AG08396 (cell line): ENCODE measurements around the gene TMEM43.

ENCODE experiments used
- DNase-seq: peaks from one replicate; pipeline ENCODE4 v3.0.0; 2012; ENCODE audit warnings: low spot score, mixed read lengths

Gene TMEM43

DNA sequence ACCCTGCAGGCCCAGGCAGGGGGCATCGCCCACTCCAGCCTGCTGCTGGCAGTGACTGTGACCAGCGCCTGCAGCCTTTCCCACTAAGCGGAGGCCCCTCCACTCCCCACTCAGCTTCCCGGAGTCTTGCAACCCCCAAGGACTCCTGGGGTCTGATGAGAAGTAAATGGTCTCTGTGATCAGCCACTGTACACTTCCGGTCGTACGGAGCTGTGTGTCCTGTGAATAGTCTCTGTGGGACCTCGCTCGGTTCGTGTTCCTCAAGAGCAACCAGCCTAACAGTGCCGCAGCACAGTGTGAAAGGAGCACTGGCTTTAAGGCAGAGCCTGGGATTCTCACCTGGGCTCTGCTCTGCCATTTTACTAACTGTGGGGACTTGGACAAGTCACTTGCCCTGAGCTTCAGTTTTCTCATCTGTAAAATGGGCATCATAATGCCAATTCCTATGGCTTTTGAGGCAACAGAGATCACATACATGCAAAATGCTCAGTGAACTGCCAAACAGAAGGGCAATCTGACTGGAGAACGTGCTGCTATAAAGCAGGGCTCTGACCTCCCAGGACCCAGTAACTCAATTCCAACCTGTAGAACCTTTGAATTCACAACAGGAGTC, 26.7 kb downstream of the TMEM43 start:
- DNase-seq, result no peak

DNA sequence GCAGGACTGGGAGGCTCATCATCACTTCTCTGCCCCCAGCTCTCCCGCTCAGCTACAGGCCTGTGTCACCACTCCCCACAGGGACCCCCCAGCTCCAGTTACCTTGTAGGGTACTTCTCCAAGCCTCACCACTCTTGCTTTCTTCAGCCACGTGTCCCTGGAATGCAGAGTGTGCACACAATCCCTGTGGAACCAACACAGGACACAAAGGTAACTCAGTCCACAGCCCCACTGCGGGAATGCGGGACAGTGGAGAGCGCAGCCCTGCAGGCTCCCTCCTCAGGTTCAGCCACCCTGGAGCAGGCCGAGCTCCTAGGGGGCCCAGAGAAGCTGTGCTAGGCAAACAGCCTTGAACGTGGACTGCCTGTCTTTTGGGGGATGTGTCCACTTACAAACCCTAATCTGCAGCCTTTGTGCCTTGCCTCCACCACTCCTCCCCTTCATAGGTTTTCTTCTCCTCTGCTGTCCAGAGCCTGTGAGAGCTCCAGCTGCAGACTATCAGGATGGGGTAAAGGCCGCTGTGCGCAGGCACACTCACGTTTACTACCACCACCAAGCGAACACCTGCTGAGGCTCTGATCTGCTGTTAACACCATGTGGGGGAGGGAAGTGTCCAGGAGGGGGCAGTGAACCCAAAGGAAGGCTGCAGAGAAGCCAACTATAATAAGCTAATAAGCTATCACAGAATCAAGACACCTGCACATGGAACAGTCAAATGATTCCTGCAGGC, 27.5 kb downstream of the TMEM43 start:
- DNase-seq, result no peak

DNA sequence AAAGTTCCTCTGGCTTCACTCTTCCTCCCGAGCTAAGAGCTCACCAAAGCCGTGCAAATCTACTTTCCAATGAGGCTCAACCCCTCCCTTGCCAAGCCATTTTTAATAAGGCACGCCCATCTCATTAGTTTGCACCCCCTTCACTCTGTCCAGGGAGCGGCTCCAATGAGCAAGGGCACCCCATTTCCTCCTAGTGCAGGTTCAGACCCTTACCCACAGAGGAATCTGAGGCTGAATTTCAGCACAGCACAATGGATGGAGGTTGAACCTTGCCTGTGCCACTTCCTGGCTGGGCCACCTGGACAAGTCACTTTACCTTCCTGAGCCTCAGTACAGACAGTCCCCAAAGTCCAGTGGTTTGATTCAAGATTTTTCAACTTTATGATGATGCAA, 28.1 kb downstream of the TMEM43 start:
- no peak for DNase-seq

DNA sequence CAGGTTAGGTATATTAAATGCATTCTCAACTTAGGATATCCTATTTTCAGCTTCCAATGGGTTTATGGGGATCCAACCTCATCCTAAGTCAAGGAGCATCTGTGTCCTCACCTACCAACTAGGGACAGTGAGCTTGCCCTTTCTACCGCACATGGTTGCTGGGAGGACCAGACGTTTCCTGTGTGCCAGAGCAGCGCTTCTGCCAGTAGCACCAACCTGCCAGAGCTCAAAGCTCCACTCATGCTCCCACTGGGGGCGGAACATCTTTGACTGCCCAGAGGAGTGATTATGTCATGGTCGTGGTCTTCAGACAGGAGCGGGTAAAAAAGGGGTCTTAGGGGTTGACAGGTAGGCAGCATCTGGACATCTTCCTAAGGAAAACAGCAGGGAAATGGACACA, 28.8 kb downstream of the TMEM43 start:
- DNase-seq, result no peak

DNA sequence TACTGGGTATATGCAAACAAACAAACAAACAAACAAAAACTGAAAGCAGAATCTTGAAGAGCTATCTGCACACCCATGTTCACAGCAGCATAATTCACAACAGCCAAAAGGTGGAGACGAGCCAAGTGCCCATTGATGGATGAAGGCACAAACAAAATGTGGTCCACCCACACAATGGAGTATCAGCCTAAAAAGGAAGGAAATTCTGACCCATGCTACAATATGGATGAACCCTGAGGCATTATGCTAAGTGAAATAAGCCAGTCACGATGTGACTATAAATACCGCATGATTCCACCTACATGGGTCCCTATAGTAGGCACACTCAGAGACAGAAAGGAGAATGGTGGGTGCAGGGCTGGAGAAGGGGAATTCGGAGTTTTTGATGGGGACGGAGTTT, 29.4 kb downstream of the TMEM43 start:
- DNase-seq, result no peak

DNA sequence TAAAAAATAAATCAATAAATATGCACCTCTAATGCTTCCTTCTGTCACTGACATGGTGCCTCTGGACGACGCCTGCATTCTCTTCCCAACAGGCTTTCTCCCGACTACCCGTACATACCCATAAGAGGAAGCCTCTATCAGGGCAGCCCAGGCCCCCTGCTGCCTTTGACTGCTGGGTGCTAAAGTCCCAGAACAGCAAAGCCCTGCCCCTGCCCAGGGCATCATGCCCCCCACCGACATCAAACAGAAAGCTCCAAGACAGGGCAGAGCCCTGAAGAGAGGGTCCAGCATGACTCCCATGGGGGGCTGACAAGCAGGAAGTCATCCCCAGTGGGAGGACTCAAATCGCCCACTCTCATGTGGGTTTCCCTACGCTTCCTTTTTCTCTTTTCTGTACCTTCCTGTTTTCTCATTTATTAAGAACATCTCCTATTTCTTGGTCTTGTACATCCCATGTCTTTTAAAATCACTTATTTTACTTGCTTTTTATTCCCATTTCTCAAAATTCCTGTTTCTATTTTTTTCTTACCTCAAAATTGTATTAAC, 30.1 kb downstream of the TMEM43 start:
- no peak for DNase-seq

DNA sequence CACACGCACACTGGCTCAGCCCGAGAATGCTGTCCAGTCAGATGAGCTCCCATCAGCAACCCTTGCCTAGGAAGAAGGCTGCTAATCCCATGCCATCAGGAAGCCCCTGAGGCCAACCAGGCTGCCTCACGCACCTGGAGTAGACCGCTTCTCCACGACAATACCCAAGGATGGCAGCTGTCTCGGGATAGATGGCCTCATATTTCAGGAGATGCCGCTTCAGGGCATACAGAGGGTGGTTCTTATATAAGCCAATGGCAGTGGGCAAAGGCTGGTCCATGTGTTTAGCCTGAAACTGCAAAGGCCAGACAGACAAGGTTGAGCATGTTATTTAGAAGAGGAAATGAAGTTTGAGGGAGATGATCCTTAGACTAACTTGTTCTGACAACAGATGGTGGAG, 31.3 kb downstream of the TMEM43 start:
- no peak for DNase-seq

DNA sequence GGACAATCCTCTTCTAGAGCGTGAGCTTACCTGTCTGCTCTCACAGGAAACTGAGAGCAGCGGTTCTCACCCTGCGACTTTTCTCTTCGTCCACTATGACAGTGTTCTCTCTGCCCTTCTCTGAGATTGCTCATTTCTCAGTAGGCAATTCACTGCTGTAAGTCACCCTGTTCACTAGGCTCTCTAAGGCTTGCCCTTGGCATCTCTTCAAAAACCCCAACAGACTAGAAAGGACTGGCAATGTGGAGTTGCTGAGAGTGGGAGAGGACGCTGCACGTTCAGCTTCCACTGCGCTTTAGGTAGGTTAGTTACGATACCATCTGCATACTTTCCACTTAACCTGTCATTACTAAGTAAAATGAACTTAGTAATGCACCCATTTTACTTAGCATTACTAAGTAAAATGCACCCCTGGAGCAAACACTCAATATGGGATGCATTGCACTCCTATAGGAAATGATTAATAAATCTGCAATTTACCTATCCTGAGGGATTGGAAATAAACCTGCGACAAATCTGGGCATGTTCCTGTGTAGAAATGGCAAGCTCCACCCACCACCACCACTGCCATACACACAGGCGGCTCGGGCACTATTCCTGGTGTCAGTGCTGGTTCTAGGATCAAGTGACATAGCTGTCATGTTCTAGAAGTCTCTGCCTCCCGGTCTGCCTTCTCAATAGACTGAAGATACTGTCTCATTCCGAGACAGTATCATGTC, 32.1 kb downstream of the TMEM43 start:
- no peak for DNase-seq

DNA sequence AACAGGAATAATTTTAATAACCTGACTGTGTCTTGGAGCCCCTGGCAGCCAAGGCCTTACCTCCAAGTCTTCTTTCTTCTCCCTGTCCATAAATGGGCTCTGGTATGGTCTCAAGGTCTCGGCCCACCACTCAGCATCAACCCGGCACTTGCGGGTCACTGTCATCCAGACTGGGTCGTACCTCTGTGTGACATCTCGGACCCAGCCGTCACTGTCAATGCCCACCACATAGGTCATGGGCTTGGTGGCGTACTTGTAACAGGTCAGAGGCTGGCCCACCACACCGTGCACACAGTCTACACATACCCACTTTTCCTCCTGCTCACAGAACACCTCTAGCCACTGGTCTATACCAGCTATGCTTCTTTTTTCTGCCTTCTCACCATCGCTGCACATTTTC, 33.1 kb downstream of the TMEM43 start:
- DNase-seq, result no peak

DNA sequence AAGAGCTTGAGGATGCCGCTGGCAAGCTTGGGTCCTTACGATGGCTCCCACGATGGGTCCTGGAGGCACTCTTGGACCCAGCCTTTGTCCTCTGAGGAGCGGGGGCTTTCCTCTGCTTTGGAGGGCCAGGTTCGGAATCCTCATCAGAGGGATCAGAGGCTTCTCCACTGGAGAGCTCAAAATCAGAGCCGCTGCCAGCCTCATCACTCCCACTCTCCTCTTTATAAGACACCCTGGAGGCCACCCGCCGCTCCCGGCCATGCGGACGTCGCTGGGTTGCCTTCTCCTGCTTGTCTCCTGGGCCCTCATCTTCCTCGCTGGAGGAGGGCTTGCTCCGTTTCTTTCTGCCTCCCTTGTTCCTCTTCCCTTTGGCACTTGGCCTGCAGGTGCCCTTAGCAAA, 33.5 kb downstream of the TMEM43 start:
- no peak for DNase-seq

DNA sequence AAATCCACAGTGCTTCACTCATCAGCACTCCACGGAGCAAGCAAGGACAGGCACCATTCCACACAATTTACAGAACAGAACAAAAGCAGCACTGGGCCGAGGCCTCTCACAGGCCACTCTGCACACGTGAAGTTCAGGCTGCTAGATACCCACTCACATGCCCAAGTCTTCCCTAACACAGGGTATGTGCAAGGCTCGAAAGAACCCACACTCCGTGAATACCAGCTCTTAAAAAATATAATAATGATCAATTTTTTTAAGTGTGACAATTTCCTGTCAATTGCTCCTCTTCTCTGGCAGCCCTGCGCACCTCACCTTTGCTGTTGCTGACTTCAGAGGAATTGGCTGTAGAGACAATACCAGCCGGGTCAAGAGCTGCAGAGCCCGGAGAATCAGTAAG, 34.6 kb downstream of the TMEM43 start:
- DNase-seq, result no peak

DNA sequence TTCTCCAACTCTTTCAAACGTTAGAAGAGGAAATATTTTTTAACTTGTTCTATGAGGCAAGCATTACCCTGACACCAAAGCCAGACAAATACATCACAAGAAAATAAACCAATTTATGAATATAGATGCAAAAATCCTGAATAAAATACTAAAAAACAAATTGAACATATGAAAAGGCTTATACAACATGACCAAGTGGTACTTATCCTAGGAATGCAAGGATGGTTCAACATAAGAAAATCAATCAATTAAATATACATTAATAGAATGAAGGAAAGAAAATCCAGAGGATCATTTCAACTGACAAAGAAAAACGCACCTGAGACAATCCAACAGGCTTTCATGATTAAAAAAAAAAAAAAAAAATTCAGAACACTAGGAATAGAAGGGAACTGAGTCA, 36.4 kb downstream of the TMEM43 start:
- no peak for DNase-seq

DNA sequence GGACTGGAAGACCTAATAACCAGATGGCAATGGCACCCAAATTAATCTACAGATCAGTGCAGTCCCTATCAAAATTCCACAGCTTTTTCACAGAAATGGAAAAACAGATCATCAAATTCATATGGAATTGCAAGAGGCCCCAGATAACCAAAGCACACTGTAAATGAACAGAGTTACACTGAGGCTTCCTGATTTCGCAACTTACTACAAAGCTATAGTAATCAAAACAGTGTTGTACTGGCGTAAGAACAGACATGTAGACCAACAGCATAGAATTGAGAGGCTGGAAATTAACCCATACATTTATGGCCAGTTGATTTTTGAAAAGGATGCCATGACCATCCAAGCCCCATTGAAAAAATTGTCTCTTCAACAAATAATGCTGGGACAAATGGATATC, 37.3 kb downstream of the TMEM43 start:
- no peak for DNase-seq

DNA sequence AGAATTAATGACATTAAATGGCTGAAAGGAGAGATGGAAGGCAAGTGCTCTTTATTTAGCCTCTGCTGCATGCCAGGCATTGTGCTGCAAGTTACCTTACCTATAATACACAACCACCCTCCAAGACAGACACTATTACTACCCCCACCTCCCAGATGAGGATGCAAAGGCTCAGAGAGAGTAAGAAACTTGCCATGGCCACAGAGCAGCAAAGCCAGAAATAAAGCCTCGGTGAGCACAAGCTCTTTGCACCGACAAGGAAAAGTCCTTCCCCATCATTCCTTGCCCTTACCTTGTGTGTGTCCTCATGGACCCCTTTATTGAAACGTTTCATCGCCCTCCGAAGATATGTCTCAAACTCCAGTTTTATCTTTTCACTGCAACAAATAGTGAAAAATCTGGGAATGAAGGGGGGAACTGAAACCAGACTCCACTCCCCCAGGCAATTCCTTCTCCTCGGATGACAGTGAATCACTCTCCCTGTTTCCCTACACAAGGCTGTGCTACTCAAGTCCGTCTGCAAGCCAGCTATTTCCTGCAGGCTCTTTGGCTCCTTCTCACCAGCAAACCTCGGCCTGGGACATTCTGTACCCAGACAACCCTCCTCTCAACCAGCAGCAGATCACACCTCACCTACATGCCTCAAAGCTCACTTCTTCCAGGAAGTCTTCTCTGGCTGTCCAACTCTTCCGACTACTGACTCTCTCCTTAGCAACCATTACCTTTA, 42.2 kb downstream of the TMEM43 start:
- DNase-seq, result no peak

DNA sequence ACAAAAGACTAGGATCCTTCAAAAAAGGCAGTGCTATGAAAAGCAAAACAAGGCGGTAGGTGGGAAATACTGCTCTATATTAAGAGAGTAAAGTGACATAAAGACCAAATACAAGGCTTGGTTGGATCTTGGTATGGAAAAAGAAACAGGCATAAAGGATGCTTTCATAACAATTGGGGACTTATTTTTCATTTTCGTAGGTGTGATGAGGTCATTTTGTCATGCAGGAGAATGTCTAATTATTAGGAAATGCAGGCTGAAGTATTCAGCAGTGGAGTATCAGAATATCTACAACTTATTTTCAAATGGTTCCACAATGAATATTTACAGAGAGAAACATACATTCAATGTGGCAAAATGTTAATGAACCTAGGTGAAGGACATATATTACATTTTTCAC, 44.6 kb downstream of the TMEM43 start:
- no peak for DNase-seq

DNA sequence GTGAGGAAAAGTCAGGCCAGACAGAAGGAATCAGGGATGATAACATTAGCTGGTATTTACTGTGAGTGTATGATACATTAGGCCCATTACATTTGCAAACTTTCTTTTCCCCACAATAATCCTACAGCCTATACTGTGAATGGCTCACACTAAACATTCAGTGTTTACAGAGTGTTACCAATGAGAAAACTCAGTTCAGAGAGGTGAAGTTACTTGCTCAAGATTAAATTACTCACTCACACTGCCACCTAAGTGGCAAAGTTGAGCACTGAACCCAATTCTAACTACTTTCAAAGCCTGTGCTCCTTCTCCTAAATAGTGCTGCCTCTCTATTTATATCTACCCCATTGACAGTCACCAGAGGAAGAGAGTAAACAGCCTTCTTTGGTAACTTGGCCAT, 45.0 kb downstream of the TMEM43 start:
- no peak for DNase-seq

DNA sequence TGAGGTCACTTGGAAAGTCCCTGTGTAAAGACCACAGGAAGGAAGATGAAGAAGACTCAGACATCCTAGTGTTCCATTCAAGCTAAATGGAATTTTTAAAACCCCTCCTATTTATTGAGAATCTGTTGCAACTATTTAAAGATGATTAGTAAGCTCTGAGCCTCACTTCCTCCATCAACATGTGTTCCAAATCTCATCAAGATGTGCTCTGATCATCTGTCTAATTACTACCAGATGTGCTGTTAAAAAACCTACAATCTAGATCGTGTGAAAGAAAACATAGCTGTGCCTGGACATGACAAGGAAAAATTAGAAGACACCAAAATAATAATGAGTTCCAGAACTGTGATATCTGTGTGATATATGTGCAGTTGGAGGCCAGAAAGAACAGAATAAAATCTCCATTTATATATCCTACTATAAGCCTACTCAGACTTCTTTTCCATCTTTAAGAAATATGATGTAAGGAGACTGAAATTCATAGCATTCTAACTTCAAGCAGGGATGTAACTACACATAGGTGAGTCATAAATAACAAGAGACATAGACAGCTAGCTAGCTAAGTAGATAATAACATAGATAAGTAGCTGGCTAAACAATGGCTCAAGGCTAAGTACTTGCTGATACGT, 45.8 kb downstream of the TMEM43 start:
- DNase-seq, result peak; percentile 20

DNA sequence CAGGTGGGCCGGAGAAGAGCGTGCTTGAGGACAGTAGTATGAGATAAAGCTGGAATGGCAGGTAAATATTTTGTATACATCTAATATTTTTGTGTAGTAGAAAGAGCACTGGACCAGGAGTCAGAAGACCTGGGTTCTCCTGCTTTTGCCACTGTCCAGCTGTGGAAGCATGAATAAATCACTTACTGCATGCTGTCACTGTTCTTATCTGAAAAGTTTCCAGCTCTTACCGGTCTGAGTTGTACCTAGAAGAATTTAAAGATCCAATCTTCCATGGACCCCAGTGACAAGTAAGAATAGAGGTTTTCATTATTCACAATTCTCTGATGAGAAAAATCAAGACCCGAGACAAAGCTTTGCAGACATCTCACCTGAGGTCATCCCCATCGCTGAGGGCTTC, 47.6 kb downstream of the TMEM43 start:
- DNase-seq, result no peak

DNA sequence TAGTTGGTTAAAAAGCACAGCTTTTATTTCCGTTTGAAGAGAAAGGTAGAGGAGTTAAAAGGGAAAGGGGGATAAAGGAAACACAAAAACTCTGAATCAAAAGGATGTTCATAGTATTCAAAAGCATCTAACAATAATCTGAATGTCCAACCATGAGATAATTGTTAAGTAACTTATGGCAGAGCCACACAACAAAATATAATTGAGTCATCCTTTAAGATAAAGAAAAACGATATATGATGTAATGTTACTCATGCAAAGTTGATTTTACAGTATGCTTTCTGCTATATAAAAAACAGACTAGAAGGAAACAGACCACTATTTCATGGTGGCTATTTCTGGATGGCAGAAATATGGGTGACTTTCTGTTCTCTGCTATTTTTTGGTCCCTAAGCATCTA, 49.6 kb downstream of the TMEM43 start:
- no peak for DNase-seq

DNA sequence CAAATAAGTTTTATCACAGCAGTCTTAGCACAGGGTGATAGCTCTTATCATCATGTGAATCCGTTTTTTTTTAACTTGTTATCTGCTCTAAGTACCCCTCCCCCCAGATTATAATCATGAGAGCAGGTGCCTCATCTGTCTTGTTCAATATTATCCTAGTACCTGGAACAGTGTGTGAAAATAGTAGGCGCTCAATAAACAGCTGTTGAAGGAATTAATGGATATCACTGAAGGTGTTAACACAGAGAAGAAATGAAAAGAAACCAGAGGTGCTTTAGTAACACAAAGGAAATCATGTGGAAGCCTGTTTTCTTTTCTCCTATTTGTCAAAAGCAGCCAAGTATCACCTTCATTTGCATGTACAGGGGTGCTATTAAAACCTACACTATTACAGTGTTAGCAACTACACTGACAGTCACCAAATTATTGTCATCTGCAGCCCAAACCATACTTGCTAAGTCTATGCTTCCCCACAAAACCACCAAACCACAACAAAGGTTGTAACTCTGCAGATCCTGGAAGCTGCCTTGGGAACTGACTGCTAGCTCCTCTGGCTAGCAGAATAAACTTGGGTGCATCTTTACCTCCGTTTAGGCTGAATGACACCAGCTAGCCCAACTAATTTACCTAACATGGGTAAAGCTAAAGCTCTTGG, 50.7 kb downstream of the TMEM43 start:
- no peak for DNase-seq

DNA sequence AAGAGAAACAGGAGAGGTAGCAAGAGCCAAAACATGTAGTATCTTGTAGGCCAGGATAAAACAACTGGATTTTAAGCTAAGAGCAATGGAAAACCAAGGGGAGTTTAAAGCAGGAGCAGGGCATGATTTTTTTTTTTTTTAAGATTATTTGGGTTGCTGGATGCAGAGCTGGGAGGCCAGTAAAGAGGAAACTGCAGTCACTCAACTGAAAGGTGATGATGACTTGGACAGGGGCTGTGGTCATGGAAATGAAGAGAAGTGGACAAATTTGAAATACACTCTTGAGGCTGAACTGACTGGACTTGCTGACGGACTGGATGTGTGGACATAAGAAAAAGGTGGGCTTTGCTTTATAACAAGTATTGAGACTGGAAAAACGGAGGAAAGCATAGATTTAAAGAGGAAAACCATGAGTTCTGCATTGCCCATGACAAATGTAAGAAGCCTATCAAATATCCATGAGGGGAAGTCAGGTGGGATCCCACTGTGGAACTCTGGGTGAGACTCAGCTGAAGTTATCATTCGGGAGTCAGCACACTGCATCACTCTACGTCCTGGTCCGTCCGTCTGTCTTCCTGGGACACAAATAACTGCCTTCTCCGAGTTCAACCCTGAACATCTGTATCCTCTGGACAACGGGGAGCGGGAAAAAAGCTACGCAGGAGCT, 52.9 kb downstream of the TMEM43 start:
- no peak for DNase-seq
